LNCaP clone FGC (cell line): ENCODE results near the gene CNP.
A peak's percentile ranks its signal among the peaks of the same experiment; 100 is the strongest.

Experiments
- DNase-seq: peaks from one replicate; pipeline ENCODE4 v3.0.0-alpha.2; 2011; ENCODE audit warnings: low read depth
- H3K4me3 ChIP-seq: 2 replicates; pipeline ENCODE4 v1.5.1; 2011; ENCODE audit warnings: mild to moderate bottlenecking, low read depth, low read length, control low read depth
- CTCF ChIP-seq: IDR thresholded peaks from 2 replicates; pipeline ENCODE4 v1.5.1; 2012; ENCODE audit warnings: mild to moderate bottlenecking; ENCODE audit not compliant: control insufficient read depth, insufficient read depth; ENCODE audit errors: extremely low read depth

Gene CNP

GRCh38 chr17:41966463-41967140, at the start of gene CNP:
Gene CNP (plus strand): TSS chr17:41966795. CDS start chr17:41966885, 90 bp downstream.
- peak; percentile 61 for DNase-seq
- TF ChIP-seq CTCF = no peak
- peak within 1 kb of the TSS; percentile 91 for H3K4me3 ChIP-seq

GRCh38 chr17:41917192-41917591, 49.4 kb upstream of the CNP start:
- TF ChIP-seq CTCF = no peak
- DNase-seq = peak; percentile 81

GRCh38 chr17:41917679-41918313, 48.8 kb upstream of the CNP start:
- DNase-seq = no peak

More at GRCh38 chr17:41917192-41917591, 49.4 kb upstream of the CNP start:
- peak overlapping the region; percentile 99 for H3K4me3 ChIP-seq

GRCh38 chr17:41918314-41919164, 48.1 kb upstream of the CNP start, which contains the start of gene ACLY:
Gene ACLY (minus strand): TSS chr17:41918951. CDS start chr17:41913873, 5,078 bp downstream.
- no peak for TF ChIP-seq CTCF

More at GRCh38 chr17:41917679-41918313, 48.8 kb upstream of the CNP start:
- H3K4me3 ChIP-seq = peak overlapping the region; percentile 99
- no peak for TF ChIP-seq CTCF

GRCh38 chr17:41919165-41919817, 47.3 kb upstream of the CNP start:
- peak; percentile 37 for DNase-seq
- TF ChIP-seq CTCF = no peak
- peak overlapping the region; percentile 99 for H3K4me3 ChIP-seq

More at GRCh38 chr17:41918314-41919164, 48.1 kb upstream of the CNP start, which contains the start of gene ACLY:
- peak; percentile 88 for DNase-seq
- peak within 1 kb of the TSS; percentile 99 for H3K4me3 ChIP-seq
